ENCODE measurements around the gene ADAMTS19.
"Not testable (repeated sequence)": the region's sequence is repeated elsewhere in the genome, so short reads cannot be mapped to it uniquely, and the experiment has no call there.

The ADAMTS19 gene

GRCh38 chr5:129459777-129460671 is at the start of gene ADAMTS19:
ADAMTS19 (plus strand) TSS chr5:129460298; CDS start chr5:129460392, 94 bp downstream.
- no peak for DNase-seq

- DNase-seq = no peak
These were observed 49.6 kb upstream of the ADAMTS19 start for GRCh38 chr5:129410488-129410887.

DNA sequence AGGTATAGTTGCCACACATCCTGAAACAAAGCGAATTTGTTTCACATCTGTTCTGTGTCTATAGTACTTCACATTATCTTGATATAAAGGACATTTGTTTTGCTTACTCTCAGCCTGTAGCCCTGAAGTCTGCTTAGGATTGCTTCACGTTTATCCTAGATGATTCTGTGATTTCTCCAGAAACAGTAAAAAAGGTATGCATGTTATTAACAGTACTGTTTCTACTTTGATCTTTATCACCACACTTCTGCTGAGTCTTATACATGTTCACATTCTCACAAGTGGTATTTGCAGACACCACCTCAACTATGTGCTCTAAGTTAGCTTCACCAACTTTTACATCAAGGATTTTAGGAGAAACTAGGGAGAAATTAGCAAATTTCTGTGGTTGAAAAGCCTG is 47.4 kb upstream of the ADAMTS19 start:
- no peak for DNase-seq

DNA sequence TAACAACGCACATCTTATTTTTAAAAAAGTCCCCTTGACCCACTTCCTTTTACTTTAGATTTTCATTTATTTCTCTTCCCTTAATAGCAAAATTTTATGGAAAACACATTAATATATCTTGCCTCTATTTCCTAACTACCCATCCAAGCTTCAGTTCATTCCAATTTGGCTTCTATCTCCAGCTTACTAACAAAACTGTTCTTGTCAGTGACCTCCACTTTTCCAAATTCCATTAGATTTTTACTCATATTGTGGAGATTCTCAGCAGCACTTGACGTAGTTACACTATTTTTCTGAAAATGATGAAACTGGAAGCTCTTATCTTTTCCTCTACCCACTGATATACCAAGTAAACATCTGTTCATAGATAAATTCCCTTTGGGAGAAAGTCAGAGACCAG is 46.5 kb upstream of the ADAMTS19 start:
- no peak for DNase-seq

GRCh38 chr5:129419292-129419691 is 40.8 kb upstream of the ADAMTS19 start:
- no peak for DNase-seq

DNA sequence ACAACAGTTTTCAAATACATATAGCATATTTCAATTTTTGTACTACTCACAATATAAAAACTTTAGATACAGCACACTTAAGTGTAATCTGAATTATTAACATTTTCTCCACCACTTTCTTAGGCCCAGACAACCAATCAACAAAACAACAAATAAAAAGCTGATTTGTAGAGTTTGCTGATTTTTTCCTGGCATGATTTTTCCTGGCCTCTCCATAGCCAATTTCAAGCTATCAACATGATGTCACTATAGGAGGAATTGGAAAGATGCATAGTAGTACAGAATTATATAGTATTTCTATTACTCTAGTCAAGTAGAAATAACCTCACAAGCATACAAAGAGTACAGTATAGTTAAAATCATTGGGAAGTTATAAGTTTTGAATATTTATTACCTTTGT is 35.1 kb upstream of the ADAMTS19 start:
- DNase-seq = no peak

DNA sequence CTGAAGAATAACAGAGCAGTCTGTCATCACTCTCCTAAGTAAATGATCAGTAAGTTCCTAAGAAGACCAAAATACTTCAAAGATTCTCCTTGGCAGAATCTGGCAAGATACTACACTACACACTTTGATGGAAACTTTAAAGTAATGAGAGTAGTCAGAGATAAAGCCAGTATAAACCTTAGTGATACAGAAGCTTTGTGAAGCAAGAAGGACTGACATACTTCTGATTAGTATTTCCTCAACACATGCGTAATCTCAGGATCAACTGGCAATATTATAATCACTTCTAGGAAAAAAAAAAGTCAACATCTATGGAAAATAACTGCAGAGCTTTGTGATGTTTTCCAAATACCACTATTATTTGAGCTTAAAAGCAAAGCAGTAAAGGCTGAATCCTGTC is 34.0 kb upstream of the ADAMTS19 start:
- DNase-seq = no peak

DNA sequence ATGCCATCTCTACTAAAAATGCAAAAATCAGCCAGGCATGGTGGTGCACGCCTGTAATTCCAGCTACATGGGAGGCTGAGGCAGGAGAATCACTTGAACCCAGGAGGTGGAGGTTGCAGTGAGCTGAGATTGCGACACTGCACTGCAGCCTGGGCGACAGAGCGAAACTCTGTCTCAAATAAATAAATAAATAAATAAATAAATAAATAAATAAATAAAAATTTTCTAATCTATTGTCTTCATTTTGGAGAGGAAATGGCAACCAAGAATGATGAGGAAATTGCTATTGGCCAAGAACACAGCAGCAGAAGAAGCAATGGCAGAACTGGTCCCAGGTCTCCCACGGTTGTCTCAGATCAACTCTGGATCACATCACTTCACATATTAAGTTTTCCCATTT is 31.5 kb upstream of the ADAMTS19 start:
- not testable (repeated sequence) for DNase-seq

DNA sequence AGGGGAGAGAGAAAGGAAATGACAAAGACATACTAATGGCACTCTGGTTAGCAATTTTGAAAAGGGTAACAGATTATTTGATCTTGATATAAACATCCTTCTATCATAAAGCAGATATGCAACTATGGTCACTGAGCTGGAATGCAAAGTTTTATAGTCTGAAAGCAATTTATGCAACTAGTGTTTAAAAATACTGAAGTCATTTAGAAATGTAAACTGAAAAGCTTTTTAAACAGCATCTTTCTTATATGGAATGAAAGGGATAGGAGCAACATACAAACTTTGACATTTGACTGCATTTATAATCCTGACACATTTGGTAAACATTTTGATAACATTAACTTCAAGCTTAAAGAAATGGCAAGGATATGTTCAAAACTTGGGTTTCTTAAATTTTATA is 28.7 kb upstream of the ADAMTS19 start:
- no peak for DNase-seq

- DNase-seq = no peak
These were observed 21.8 kb upstream of the ADAMTS19 start for GRCh38 chr5:129438322-129438721.

- DNase-seq = no peak
These were observed 19.7 kb upstream of the ADAMTS19 start for GRCh38 chr5:129440424-129440823.

- no peak for DNase-seq
These were observed 19.0 kb upstream of the ADAMTS19 start for GRCh38 chr5:129441096-129441495.

DNA sequence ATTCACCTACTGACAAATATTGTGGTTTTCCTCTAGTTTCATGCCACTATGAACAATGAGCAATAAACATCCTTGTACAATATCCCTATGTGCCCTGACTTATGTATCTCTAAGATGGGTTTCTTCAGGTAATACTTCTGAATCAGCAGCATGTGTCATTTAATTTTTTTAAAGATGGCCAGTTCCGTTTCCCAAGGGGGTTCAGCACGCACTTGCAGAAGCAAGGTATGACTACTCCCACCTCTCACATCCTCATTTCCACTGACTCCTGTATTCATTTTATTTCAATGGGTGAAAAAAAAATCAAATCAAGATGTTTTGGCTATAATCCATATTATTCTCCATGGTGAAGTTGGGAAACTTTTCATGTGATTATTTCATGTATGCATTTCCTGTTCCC is 14.7 kb upstream of the ADAMTS19 start:
- no peak for DNase-seq

GRCh38 chr5:129447968-129448367 is 12.1 kb upstream of the ADAMTS19 start:
- no peak for DNase-seq

GRCh38 chr5:129448654-129449053 is 11.4 kb upstream of the ADAMTS19 start:
- DNase-seq = no peak

DNA sequence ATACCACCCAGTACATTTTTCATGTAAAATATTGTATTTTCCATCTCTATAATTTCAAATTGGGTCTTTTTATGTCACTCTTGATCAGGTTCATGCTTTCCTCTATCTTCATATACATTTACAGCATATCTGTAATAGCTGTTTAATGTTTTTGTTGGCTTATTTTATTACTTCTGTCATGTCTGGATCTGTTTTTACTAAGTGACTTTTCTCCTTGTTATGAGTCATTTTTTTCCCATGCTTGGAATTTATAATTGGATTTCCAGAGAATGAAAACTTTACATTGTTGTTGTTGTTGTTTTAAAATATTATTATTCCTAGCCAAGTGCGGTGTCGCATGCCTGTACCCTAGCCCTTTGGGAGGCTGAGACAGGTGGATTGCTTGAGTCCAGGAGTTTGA is 5.6 kb upstream of the ADAMTS19 start:
- no peak for DNase-seq

- DNase-seq = no peak
These were observed 685 bp upstream of the ADAMTS19 start for GRCh38 chr5:129459450-129459776.

- no peak for DNase-seq
These were observed 506 bp downstream of the ADAMTS19 start for GRCh38 chr5:129460672-129460935.

DNA sequence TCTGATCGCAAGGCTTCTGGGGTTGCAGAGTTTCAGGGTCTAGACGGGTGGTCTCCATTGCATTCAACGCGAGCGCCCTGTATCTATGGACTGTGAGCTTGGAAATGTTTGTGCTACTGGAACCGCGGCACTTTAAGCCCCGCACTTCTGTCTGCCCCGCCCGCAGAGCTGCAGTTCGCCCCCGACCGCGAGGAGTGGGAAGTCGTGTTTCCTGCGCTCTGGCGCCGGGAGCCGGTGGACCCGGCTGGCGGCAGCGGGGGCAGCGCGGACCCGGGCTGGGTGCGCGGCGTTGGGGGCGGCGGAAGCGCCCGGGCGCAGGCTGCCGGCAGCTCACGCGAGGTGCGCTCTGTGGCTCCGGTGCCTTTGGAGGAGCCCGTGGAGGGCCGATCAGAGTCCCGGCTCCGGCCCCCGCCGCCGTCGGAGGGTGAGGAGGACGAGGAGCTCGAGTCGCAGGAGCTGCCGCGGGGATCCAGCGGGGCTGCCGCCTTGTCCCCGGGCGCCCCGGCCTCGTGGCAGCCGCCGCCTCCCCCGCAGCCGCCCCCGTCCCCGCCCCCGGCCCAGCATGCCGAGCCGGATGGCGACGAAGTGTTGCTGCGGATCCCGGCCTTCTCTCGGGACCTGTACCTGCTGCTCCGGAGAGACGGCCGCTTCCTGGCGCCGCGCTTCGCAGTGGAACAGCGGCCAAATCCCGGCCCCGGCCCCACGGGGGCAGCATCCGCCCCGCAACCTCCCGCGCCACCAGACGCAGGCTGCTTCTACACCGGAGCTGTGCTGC is 1.0 kb downstream of the ADAMTS19 start:
- DNase-seq = no peak

DNA sequence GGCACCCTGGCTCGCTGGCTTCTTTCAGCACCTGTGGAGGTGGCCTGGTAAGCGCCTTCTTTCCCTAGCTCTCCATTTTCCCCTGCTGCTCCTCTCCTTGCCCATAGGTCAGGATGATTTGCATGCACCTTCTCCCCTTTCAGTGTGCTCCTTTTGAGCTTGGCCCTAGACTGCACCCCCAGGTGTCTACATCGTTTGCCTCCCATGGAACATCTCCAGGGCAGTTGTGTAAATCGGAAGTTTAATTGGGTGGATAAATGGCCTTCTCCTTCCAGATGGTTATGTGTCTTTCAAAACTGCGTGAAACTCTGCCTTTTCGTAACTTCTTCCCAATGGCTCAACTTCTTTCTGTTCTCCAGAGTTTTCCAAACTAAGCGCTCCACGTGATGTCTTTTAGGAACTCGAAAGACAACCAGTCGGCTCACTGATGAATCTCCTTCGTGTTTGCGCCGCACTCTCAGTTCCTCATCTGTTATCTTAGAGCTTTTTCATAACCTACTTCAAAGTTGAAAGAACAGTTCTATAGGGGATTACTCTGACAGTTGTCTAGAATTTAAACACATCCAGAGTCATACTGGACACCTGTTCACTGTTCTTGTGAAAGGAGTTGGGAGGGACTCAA is 1.7 kb downstream of the ADAMTS19 start:
- no peak for DNase-seq

GRCh38 chr5:129465776-129466344 is 5.8 kb downstream of the ADAMTS19 start:
- DNase-seq = no peak

GRCh38 chr5:129474544-129474943 is 14.4 kb downstream of the ADAMTS19 start:
- no peak for DNase-seq

- DNase-seq = no peak
These were observed 16.7 kb downstream of the ADAMTS19 start for GRCh38 chr5:129476751-129477150.

- DNase-seq = no peak
These were observed 17.4 kb downstream of the ADAMTS19 start for GRCh38 chr5:129477532-129477931.

Data from activated CD4-positive, CD25-positive, alpha-beta regulatory T cell (primary cell).